Measurements from ENCODE around the gene FTMT. TPM values are rescaled to one million over a fixed set of nuclear protein-coding genes. Genes with fewer than 3 reads are reported as not detected.
"Not testable (repeated sequence)": the region's sequence is repeated elsewhere in the genome, so short reads cannot be mapped to it uniquely, and the experiment has no call there.

The FTMT gene
- not detected for total RNA-seq
- long read RNA-seq, result 0 reads

DNA sequence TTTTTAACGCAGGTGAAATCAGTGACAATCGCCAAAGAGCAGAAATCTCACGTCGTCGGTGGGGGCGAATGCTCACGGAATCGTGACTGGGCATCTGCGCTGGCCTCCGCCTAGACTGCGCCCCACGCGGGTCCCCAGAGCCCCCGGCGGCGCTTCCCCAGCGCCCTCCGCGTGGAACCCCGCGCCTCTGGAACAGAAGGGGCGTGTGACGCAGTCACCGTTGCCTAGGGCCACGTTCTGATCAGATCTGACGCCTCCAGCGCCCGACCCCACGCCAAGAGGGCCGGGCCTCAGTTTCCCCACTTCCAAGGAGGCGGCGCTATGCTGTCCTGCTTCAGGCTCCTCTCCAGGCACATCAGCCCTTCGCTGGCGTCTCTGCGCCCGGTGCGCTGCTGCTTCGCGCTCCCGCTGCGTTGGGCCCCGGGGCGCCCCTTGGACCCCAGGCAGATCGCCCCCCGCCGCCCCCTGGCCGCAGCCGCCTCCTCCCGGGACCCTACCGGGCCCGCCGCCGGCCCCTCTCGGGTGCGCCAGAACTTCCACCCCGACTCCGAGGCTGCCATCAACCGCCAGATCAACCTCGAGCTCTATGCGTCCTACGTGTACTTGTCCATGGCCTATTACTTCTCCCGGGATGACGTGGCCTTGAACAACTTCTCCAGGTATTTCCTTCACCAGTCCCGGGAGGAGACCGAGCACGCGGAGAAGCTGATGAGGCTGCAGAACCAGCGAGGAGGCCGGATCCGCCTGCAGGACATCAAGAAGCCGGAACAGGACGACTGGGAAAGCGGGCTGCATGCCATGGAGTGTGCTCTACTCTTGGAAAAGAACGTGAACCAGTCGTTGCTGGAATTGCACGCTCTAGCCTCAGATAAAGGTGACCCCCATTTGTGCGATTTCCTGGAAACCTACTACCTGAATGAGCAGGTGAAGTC is at the start of gene FTMT:
FTMT (plus strand) TSS at position 240 of the 932 bp plus-strand sequence; CDS start at position 322, 82 bp downstream.
- DNase-seq (ENCODE audit: low spot score), result no peak

DNA sequence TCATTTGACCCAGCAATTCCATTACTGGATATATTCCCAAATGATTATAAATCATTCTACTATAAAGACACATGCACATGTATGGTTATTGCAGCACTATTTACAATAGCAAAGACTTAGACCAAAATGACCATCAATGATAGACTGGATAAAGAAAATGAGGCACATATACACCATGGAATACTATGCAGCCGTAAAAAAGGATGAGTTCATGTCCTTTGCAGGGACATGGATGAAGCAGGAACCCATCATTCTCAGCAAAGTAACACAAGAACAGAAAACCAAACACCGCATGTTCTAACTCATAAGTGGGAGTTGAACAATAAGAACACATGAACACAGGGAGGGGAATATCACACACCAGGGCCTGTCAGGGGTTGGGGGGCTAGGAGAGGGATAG is 46.4 kb upstream of the FTMT start:
- not testable (repeated sequence) for DNase-seq (ENCODE audit: low spot score)

DNA sequence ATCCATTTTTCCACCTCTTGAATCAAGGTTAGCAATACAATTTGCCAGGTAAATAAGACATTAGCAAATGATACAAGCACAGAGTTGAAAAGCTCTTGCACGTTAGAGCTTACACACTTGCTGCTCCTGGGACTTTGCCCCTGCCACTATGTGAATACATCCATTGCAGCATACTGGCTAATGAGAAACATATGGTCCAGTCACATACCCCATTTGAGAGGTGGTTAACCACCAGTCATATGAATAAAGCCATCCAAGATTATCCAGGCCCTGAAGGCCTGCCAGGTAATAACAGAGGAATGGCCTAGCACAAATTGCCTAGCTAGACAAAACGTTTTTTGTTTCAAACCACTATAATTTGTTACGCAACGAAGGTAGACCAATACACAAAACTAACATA is 45.8 kb upstream of the FTMT start:
- no peak for DNase-seq (ENCODE audit: low spot score)

DNA sequence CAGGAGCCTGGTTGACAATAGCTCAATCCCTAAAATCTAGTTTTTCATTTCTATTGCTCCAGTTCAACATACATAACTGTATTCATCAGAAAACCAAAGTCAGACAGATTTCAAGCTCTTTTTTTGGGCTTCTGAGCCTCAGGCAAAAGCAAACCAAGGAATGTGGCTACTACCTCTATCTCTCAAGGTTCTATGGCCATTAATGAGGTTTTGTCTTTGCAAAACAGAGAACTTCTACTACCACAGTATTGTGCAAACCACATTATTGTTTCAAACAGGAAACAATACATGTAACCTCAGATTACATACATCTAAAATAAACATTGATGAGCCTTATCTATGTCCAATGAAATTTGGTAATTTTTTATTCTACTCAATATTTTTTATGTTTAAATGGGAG is 35.5 kb upstream of the FTMT start:
- no peak for DNase-seq (ENCODE audit: low spot score)

DNA sequence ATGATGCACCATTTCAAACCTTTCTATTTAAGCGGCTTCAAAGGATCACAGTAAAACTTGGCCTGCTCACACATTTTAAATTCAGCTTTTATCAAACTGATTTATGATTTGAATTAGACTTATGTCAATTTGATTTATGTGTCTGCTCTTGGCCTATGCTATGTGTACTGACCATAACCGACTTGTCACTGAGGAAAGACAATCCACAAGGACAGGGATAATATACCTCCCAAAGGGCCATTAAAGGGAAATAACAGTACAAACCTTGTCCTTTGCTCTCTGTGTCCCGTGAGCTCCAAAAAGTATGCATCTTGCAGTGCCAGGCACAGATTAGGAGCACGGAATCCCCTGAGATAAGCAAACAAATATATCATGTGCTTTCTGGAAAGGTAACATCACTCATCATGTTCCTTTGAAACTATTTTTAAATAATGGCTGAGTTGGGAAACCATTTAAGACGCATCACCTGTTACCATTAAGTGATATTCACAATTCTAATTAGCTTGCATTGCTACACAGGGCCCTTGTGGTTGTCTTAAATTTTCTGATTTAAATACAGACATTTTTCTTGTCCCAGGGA is 31.9 kb upstream of the FTMT start:
- no peak for DNase-seq (ENCODE audit: low spot score)

DNA sequence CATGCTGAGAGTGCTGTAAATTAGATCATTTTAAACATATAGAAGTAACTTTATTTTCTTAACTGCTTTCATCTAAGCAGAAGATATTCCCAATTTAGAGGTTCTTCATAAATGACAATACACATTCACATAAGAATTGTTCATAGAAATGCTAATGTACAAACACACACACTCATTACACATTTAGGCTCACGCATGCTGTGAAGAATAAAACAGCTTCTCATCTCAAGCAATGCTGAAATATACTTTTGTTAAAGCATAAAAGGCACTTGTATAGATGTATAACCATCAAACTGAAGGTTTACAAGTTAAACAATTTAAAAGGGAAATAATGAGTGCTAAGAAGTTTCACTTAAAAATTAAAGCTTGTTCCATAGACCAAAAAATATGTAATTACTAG is 18.1 kb upstream of the FTMT start:
- no peak for DNase-seq (ENCODE audit: low spot score)

DNA sequence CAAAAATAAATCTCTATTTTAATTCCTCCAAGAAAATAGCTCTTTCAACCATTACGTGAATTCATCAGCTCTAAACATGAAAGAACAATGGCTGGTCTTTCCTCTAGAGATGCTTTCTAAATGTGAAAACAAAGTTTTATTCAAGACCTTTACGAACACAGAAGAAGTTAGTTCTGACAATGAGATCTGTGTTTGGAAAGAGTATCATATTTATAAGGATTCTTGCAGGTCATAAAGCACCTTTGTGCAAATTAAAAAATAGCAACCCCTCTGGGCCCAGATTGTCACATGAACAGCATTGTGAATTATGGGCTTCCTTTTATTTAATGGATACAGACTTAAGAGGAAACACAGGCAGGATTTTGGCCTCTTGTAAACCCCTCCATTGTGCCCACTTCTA is 17.7 kb upstream of the FTMT start:
- DNase-seq (ENCODE audit: low spot score), result no peak

DNA sequence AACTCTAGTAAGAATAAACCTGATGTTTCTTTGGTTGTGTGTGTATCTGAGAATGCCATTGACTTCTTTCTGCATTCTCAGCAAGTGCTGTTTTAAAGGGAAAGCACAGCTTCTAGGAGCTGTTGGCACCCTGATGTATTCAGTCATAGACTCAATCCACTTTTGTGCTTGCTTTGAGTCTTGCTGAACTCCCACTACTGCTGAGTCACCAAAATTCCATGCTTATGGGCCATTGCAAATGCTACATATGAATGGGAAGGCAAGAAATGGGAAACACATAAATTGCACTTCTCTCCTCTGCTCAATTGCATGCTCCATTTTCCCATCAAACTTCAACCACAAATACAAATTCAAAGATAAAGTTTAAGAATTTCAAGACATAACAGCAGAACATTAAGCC is 9.8 kb upstream of the FTMT start:
- no peak for DNase-seq (ENCODE audit: low spot score)

DNA sequence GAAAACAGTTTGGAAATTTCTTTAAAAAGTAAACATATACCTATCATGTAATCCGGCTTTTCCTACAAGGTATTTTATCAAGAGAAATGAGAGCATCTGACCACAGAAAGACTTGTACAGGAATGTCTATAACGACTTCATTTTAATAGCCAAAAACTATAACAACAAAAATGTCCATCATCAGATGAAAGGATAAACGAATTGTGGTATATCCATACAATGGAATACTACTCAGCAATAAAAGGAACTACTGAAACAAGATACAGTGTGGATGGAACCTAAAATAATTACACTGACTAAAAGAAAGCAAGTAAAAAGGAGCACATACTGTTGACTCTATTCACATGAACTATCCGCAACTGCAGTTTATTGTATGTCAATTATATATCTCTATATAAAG is 1.4 kb upstream of the FTMT start:
- DNase-seq (ENCODE audit: low spot score), result no peak

DNA sequence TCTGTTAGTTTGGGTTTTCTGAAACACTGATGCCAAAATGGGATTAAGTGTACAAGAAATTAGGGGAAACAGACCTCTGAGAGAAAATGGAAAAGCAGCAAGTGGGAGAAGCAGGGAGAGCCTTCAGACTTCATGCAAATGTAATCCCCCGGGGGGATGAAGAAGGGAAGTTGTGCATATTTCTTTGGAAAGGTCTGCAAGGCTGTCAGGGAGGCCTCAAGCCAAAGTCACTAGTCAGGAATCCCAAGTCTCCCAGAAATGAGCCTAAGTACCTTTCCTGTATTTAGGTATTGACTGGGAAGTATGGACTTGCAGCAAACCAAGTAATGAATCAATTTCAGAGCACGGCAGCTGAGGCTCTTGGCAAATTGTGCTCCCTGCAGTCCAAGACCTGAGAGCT is 2.2 kb downstream of the FTMT start:
- no peak for DNase-seq (ENCODE audit: low spot score)

DNA sequence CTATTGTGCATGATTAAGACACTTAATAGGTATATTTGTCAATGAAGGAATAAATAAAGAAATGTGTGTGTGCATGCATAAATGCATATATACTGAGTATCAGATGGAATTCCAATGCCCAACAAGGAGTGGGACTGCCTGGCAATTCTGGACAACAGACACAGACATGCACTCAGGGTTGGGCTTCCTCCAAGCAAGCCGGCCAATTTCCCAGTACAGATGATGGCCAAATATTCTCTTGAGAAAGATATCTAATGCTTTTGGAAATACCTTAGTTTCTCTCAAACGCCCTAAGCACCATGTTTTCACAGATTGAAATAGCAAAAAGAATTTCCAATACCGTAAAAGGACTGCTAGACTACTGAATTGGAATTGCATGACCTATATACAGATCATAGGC is 11.1 kb downstream of the FTMT start:
- DNase-seq (ENCODE audit: low spot score), result no peak

DNA sequence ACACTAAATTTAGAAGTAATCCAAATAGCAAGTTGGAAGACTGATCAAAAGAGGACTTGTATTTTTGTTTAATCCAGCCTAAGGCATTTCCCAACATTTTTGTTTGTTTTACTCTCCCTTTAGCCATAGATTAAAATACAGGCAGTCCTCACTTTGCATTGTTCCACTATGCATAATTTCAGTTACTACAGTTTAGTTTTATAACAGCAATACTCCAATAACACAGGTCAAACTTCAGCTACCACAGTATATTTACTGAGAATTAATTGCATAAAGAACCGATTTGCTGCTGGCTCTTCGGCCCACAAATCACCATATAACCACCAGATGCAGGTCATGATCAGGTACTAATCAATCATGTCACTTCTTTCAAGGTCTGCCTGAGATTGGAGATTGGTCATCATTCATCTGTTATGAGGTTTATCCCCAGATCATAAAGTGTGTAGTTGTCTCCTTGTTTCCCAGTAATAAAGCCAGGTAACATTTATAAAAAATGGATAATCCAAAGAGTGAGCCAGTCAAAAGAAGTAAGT is 12.1 kb downstream of the FTMT start:
- DNase-seq (ENCODE audit: low spot score), result no peak

DNA sequence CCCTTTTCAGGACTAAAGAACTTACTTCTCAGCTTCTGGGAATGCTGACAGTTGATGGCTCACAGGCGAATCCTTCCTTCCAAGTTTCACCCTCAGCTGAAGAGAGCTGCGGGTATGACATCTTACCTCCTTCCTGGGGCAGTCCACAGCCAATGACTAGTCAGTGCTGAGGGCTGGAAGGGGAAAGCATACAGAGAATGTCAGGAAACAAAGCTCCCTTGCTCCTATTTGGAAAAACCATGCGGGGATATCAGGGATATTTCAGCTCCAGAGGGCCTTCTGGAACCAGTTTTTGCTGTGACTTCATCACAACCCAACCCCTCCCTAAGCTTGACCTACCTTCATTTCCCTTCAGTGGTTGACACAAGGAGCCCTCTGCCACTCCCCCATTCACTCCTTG is 15.7 kb downstream of the FTMT start:
- DNase-seq (ENCODE audit: low spot score), result no peak

DNA sequence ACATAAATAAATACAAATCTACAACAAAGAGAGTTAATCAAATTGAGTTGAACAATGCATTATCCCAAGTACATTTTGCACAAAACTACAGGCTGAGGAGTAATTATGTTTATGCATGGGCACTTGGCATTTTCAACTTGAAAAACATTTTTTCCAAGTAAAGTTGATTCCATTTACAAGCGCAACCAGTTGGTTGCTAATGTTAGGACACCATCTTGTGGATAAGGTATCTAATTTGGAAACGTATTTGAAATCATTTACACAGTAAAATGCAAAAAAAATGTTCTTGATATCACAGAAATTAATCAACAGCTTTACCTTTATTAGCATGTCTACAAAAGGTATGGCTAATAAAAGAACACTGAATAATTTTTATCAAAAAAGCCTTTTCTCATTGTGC is 18.8 kb downstream of the FTMT start:
- no peak for DNase-seq (ENCODE audit: low spot score)

DNA sequence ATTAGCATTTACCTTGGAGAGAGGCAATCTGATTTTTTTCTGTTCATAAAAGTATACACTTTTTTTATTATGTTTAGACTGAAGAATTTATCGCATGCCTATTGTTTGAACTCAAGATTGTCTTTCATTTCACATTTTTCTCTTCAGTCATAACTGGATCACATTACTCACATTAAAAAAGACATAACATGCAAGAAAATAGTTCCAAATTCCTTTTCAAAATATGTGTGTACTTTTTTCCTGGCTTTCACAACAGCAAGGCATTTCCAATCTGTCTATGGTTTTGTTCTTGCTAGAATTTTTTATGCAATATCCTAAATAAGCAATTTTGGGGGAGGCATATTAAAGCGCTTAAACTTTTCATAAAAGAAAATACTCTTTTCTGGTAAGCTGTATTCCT is 21.2 kb downstream of the FTMT start:
- DNase-seq (ENCODE audit: low spot score), result no peak

DNA sequence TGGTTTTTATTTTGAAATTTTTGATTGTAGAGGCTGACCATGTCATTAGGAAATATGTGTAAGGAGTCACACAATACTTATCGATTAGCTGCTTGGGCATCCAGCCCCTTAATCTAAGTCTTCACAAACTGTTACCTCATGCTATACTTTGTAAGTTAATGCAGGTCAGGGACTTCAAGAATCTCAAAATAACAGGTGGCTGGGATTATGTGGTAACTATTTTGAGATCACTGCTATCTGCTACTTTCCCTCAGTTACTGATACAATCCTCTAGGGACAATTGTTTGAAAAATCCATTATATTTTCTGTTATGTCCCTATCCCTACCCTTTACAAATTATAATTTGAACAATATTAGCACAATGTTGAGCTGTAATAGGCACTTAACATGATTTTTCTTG is 21.7 kb downstream of the FTMT start:
- no peak for DNase-seq (ENCODE audit: low spot score)

DNA sequence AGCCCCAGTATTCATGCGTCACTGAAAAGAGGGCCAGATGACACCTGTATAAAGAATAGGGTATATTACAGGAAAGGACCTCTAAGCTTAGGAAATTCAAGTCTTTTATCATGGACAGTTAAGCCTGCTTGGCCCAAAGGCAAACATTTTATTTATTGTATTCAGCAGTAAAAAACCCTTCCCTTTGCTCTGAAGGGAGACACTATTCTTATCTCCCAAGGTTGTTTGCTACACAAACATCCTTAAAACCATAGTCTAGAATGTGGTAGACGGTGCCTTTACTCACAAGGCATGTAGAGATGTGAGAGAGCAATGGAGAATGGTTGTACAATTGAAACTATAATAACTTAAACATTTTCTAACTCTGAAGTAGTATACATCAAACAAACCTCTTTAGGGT is 33.9 kb downstream of the FTMT start:
- DNase-seq (ENCODE audit: low spot score), result no peak

DNA sequence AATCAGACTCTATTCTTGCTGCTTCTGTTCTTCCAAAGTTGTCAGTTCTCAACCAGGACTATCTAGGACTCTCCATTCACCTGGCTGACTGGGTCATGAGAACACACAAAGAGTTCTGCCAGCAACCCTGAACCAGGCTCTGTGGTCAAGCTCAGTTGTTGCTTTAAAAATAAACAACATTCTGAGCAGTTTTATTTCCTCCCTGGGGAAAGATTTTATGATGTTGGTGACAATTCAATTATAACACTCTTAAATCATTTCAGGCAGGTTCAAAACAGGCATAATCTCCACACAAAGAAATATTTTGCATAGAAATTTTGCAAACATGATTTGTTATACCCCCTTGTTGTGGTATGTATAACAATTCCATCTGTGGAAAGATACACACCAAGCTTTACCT is 36.0 kb downstream of the FTMT start:
- no peak for DNase-seq (ENCODE audit: low spot score)

DNA sequence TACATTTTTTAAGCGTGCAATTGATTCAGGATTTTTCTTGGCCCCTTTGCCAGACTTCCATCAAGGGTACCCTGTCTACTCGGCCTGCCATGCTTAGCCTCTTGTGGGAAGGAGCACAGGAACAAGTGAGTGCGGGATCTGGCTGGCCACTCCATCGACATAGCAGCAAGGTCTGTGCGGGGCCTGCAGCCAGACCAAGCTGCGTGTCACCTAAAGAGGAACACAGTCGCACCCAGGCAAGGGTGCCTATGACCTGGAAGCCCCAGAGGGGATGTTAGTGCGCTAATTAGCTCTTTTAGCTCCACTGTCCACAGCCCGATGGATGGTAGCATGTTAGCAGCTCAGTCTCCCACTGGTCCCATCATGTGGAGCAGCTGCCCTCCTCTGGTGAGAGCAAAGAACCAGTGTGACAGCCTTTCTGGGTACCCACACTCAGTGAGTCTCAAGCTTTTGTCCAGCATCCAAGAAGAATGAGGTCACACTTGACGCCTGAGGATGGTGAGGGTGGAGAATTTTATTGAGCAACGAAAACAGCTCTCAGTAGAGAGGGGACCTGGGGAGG is 38.7 kb downstream of the FTMT start:
- DNase-seq (ENCODE audit: low spot score), result no peak

DNA sequence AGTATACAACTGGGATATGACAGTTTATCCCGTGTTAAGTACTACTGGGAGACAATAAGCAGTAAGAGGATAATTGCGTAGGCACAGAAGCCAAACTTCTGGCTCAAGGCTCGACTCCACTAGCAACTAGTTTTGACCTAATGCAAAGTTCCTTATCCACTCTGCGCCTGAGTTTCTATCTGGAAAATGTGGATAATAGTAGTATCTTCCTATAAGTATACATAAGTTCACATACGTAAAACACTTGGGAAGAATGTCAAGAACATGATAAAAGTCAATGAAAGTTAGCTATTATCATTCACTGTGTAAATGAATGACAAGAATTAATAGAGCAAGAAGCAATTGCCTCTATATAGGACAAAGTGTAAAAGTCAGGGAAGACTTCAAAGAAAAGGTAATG is 45.7 kb downstream of the FTMT start:
- no peak for DNase-seq (ENCODE audit: low spot score)

DNA sequence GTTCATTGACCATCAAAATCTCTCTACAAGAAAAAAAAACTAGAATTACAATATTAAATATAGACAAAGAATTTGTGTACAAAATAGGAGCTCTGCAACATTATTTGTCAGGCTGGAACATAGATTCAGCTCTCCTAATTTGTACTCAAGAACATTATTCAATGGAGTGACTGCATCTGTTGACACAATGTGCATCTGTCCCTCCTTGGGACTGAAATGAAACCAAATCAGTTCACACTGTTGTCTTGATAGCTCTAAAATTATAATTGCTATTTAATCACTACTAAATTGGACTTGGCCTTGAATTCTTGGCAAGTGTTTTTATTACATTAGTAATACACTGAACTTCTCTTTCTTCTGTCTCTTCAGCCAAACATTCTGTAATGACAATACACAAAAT is 47.7 kb downstream of the FTMT start:
- DNase-seq (ENCODE audit: low spot score), result no peak

Data from mesenteric fat pad (tissue), 1 donor.